H9 (cell line): ENCODE measurements around the gene USP21. TPM values are rescaled to one million over a fixed set of nuclear protein-coding genes. Genes with fewer than 3 reads are reported as not detected.

Experiments
- DNase-seq: peaks from one replicate; pipeline ENCODE4 v3.0.0-alpha.2; 2017
- H2AFZ ChIP-seq: one replicate; pipeline ENCODE4 v1.6.1; 2013; ENCODE audit warnings: mild to moderate bottlenecking, low read length, control low read depth, moderate library complexity
- H2AK5ac ChIP-seq: 2 replicates; pipeline ENCODE4 v1.6.1; 2013; ENCODE audit warnings: low read length, control low read depth, mixed read lengths; ENCODE audit not compliant: insufficient read length
- H2BK120ac ChIP-seq: one replicate; pipeline ENCODE4 v1.6.1; 2013; ENCODE audit warnings: low read depth, mild to moderate bottlenecking, low read length, control low read depth, inconsistent platforms; ENCODE audit not compliant: poor library complexity, severe bottlenecking
- H2BK12ac ChIP-seq: 2 replicates; pipeline ENCODE4 v1.6.1; 2013; ENCODE audit warnings: low read length, control low read depth, mixed read lengths, low read depth; ENCODE audit not compliant: insufficient read length
- H2BK15ac ChIP-seq: 2 replicates; pipeline ENCODE4 v1.6.1; 2013; ENCODE audit warnings: low read depth, low read length, control low read depth
- H2BK20ac ChIP-seq: one replicate; pipeline ENCODE4 v1.6.1; 2013; ENCODE audit warnings: low read depth, mild to moderate bottlenecking, low read length, control low read depth, inconsistent platforms; ENCODE audit not compliant: poor library complexity, severe bottlenecking
- H2BK5ac ChIP-seq: 2 replicates; pipeline ENCODE4 v1.6.1; 2013; ENCODE audit warnings: low read length, control low read depth, mixed read lengths; ENCODE audit not compliant: insufficient read length
- H3K14ac ChIP-seq: 2 replicates; pipeline ENCODE4 v1.6.1; 2013; ENCODE audit warnings: low read length, control low read depth; ENCODE audit not compliant: insufficient read depth
- H3K18ac ChIP-seq: 2 replicates; pipeline ENCODE4 v1.6.1; 2013; ENCODE audit warnings: low read depth, mild to moderate bottlenecking, mixed read lengths, low read length, control low read depth; ENCODE audit not compliant: insufficient read length
- H3K23ac ChIP-seq: 2 replicates; pipeline ENCODE4 v1.6.1; 2013; ENCODE audit warnings: low read length, control low read depth, mixed read lengths, low read depth; ENCODE audit not compliant: insufficient read length
- H3K23me2 ChIP-seq: 2 replicates; pipeline ENCODE4 v1.6.1; 2013; ENCODE audit warnings: low read depth, mild to moderate bottlenecking, mixed read lengths, low read length, control low read depth; ENCODE audit not compliant: insufficient read length, poor library complexity, severe bottlenecking
- H3K27ac ChIP-seq: 2 replicates; pipeline ENCODE4 v1.5.1; 2013; ENCODE audit warnings: low read length, control low read depth, mixed read lengths, low read depth; ENCODE audit not compliant: insufficient read length
- H3K27me3 ChIP-seq: 2 replicates; pipeline ENCODE4 v1.6.1; 2013; ENCODE audit warnings: low read length, control low read depth, inconsistent platforms; ENCODE audit not compliant: insufficient read depth
- H3K4ac ChIP-seq: 2 replicates; pipeline ENCODE4 v1.6.1; 2013; ENCODE audit warnings: low read depth, mild to moderate bottlenecking, control low read depth, inconsistent platforms, low read length, moderate library complexity
- H3K4me1 ChIP-seq: 2 replicates; pipeline ENCODE4 v1.6.1; 2013; ENCODE audit warnings: low read length, control low read depth, inconsistent platforms; ENCODE audit not compliant: insufficient read depth
- H3K4me2 ChIP-seq: 2 replicates; pipeline ENCODE4 v1.6.1; 2013; ENCODE audit warnings: low read length, control low read depth, mixed read lengths; ENCODE audit not compliant: insufficient read length, insufficient read depth
- H3K56ac ChIP-seq: 2 replicates; pipeline ENCODE4 v1.6.1; 2013; ENCODE audit warnings: low read depth, mild to moderate bottlenecking, mixed read lengths, low read length, control low read depth; ENCODE audit not compliant: insufficient read length
- H3K79me1 ChIP-seq: 2 replicates; pipeline ENCODE4 v1.6.1; 2013; ENCODE audit warnings: low read depth, mild to moderate bottlenecking, moderate library complexity, low read length, control low read depth, inconsistent platforms; ENCODE audit not compliant: insufficient read depth, poor library complexity, severe bottlenecking
- H3K79me2 ChIP-seq: 2 replicates; pipeline ENCODE4 v1.6.1; 2013; ENCODE audit warnings: low read length, control low read depth, inconsistent platforms; ENCODE audit not compliant: insufficient read depth
- H3K9ac ChIP-seq: 2 replicates; pipeline ENCODE4 v1.6.1; 2013; ENCODE audit warnings: low read length, control low read depth, mixed read lengths; ENCODE audit not compliant: insufficient read length; ENCODE audit errors: extremely low read depth
- H3K9me3 ChIP-seq: one replicate; pipeline ENCODE4 v1.6.1; 2013; ENCODE audit warnings: low read depth, low read length, inconsistent platforms; ENCODE audit not compliant: control insufficient read depth
- H3T11ph ChIP-seq: one replicate; pipeline ENCODE4 v1.6.1; 2013; ENCODE audit warnings: mild to moderate bottlenecking, low read length, control low read depth, inconsistent platforms
- H4K20me1 ChIP-seq: one replicate; pipeline ENCODE4 v1.6.1; 2013; ENCODE audit not compliant: control insufficient read depth, insufficient read length, insufficient read depth
- H4K5ac ChIP-seq: 2 replicates; pipeline ENCODE4 v1.6.1; 2013; ENCODE audit warnings: low read depth, mild to moderate bottlenecking, mixed read lengths, low read length, control low read depth; ENCODE audit not compliant: insufficient read length
- H4K8ac ChIP-seq: replicated peaks from 2 replicates; pipeline ENCODE4 v1.6.1; 2013; ENCODE audit warnings: low read length, control low read depth, mixed read lengths, low read depth; ENCODE audit not compliant: insufficient read length
- H4K91ac ChIP-seq: 2 replicates; pipeline ENCODE4 v1.6.1; 2013; ENCODE audit warnings: low read depth, mild to moderate bottlenecking, moderate library complexity, mixed read lengths, low read length, control low read depth; ENCODE audit not compliant: insufficient read length
- H3K27ac Mint-ChIP-seq, 3 experiments: 2 replicates in 2 of 3; 3 replicates in 1 of 3; pipeline ENCODE4 v1.8.0; 2020 to 2021; ENCODE audit warnings: mixed read lengths in 3 of 3, mild to moderate bottlenecking in 1 of 3, moderate library complexity in 1 of 3
- H3K27me3 Mint-ChIP-seq: 2 replicates; pipeline ENCODE4 v1.8.0; 2021; ENCODE audit warnings: low read depth, mild to moderate bottlenecking, moderate library complexity, mixed read lengths
- H3K36me3 Mint-ChIP-seq, 3 experiments: 2 replicates in 2 of 3; 3 replicates in 1 of 3; pipeline ENCODE4 v1.8.0; 2020 to 2021; ENCODE audit warnings: low read depth in 3 of 3, mixed read lengths in 3 of 3; ENCODE audit not compliant: insufficient read depth in 1 of 3
- H3K4me1 Mint-ChIP-seq, 2 experiments: 2 replicates each; pipeline ENCODE4 v1.8.0; 2020; ENCODE audit warnings: mixed read lengths in 2 of 2
- H3K4me3 Mint-ChIP-seq, 2 experiments: 2 replicates in 1 of 2; 3 replicates in 1 of 2; pipeline ENCODE4 v1.8.0; 2020 to 2021; ENCODE audit warnings: mild to moderate bottlenecking in 2 of 2, mixed read lengths in 2 of 2, moderate library complexity in 1 of 2
- H3K9me3 Mint-ChIP-seq, 2 experiments: 2 replicates in 1 of 2; 3 replicates in 1 of 2; pipeline ENCODE4 v1.8.0; 2020; ENCODE audit warnings: mild to moderate bottlenecking in 2 of 2, mixed read lengths in 2 of 2, moderate library complexity in 1 of 2
- CTCF ChIP-seq: fragments of 200-600 bp; sonication (generic); conservative IDR thresholded peaks from 3 replicates; pipeline ENCODE4 v1.8.0; 2021; ENCODE audit warnings: antibody characterized with exemption, mild to moderate bottlenecking
- WGBS: extraction: QIAGEN DNeasy Blood & Tissue Kit; methylation state at CpG from one replicate; pipeline ENCODE4 v1.1.7; 2013; ENCODE audit warnings: missing lambda C conversion rate, low lambda C conversion rate, mixed read lengths; ENCODE audit not compliant: insufficient read length; ENCODE audit errors: extremely low coverage; 5-methylcytosine and 5-hydroxymethylcytosine counted together
- total RNA-seq: library from RNA; stranded (reverse); gene quantifications from 2 replicates; pipeline ENCODE4 v1.2.1, GENCODE V29; 2021

Gene USP21
- total RNA-seq, 1 experiment from 2014 or later: 17.9 TPM

- DNase-seq: no peak
- no peak overlapping the region for H2BK5ac ChIP-seq
- no peak overlapping the region for H3K9ac ChIP-seq
- H4K5ac ChIP-seq: no peak overlapping the region
- no peak overlapping the region for H4K91ac ChIP-seq
- H3K4me2 ChIP-seq: no peak overlapping the region
- H2AFZ ChIP-seq: no peak overlapping the region
- no peaks in the 10 kb centered on the region for H3K27me3 ChIP-seq
- no peak overlapping the region for H4K8ac ChIP-seq
- no peaks in the 10 kb centered on the region for H3K4me1 ChIP-seq
- H3K79me2 ChIP-seq: no peaks in the 10 kb centered on the region
- no peak overlapping the region for H3K23ac ChIP-seq
- no peak overlapping the region for H2BK20ac ChIP-seq
- peaks cover 2% of the 10 kb centered on the region; the same call in 1 of the 2 replicates for H3K27me3 Mint-ChIP-seq
- no peaks in the 10 kb centered on the region for H3K9me3 Mint-ChIP-seq
- no peak overlapping the region for H2BK15ac ChIP-seq
- no peak for TF ChIP-seq CTCF
- H3K18ac ChIP-seq: no peak overlapping the region
- no peak overlapping the region for H2BK12ac ChIP-seq
- WGBS: no CpG with 5 or more reads among the region's 2 CpGs
- H3K27ac ChIP-seq: no peak overlapping the region
- H3K4me3 Mint-ChIP-seq: no peak overlapping the region
- peaks cover 3% of the 10 kb centered on the region for H4K20me1 ChIP-seq
- no peaks in the 10 kb centered on the region; a peak in 1 of 7 replicates for H3K36me3 Mint-ChIP-seq
- H3K14ac ChIP-seq: no peak overlapping the region
- no peaks in the 10 kb centered on the region for H3K9me3 ChIP-seq
- peaks cover 4 to 10% of the 10 kb centered on the region in 2 experiments; a peak in 3 of 4 replicates for H3K4me1 Mint-ChIP-seq
- H3K79me1 ChIP-seq: no peaks in the 10 kb centered on the region
- H2AK5ac ChIP-seq: no peak overlapping the region
- no peak overlapping the region; a peak in 1 of 7 replicates for H3K27ac Mint-ChIP-seq
- no peak overlapping the region for H3T11ph ChIP-seq
- H3K56ac ChIP-seq: no peak overlapping the region
- no peak overlapping the region for H2BK120ac ChIP-seq
- H3K23me2 ChIP-seq: no peaks in the 10 kb centered on the region
- no peak overlapping the region for H3K4ac ChIP-seq
Observed at GRCh38 chr1:161185732-161186311, 26.5 kb downstream of the USP21 start.
